Ureter (tissue), 1 donor: ENCODE results near the gene CACNA1E. TPM values are rescaled to one million over a fixed set of nuclear protein-coding genes. Genes with fewer than 3 reads are reported as not detected.
"Not testable (repeated sequence)": the region's sequence is repeated elsewhere in the genome, so short reads cannot be mapped to it uniquely, and the experiment has no call there.

Experiments used
- DNase-seq: peaks from one replicate; pipeline ENCODE4 v3.0.0-alpha.2; 2020; ENCODE audit warnings: low spot score
- total RNA-seq: library from RNA; stranded (reverse); gene quantifications from one replicate; pipeline ENCODE4 v1.2.4, GENCODE V29; 2023
- donor health status: DM: yes; HTN: yes; CAD: no.

The CACNA1E gene
- total RNA-seq, 1 donor from 2014 or later: not detected

- DNase-seq: no peak
Measured at GRCh38 chr1:181516706-181517105, 33.4 kb downstream of the CACNA1E start.

GRCh38 chr1:181517181-181517875 is 34.0 kb downstream of the CACNA1E start:
- no peak for DNase-seq

GRCh38 chr1:181518152-181518551 is 34.8 kb downstream of the CACNA1E start:
- no peak for DNase-seq

GRCh38 chr1:181522864-181523263 is 39.5 kb downstream of the CACNA1E start:
- no peak for DNase-seq

- no peak for DNase-seq
Measured at GRCh38 chr1:181525104-181525721, 41.9 kb downstream of the CACNA1E start.

GRCh38 chr1:181528241-181528640 is 44.9 kb downstream of the CACNA1E start:
- DNase-seq: not testable (repeated sequence)

- DNase-seq: no peak
Measured at GRCh38 chr1:181531441-181531840, 48.1 kb downstream of the CACNA1E start.

GRCh38 chr1:181531951-181532600 is 48.8 kb downstream of the CACNA1E start:
- no peak for DNase-seq

GRCh38 chr1:181538836-181539235 is 55.5 kb downstream of the CACNA1E start:
- no peak for DNase-seq

- DNase-seq: no peak
Measured at GRCh38 chr1:181541458-181541857, 58.1 kb downstream of the CACNA1E start.

GRCh38 chr1:181541947-181542346 is 58.6 kb downstream of the CACNA1E start:
- DNase-seq: no peak

GRCh38 chr1:181542406-181542805 is 59.1 kb downstream of the CACNA1E start:
- not testable (repeated sequence) for DNase-seq

- DNase-seq: no peak
Measured at GRCh38 chr1:181545395-181545794, 62.1 kb downstream of the CACNA1E start.

- no peak for DNase-seq
Measured at GRCh38 chr1:181548497-181548896, 65.2 kb downstream of the CACNA1E start.

- no peak for DNase-seq
Measured at GRCh38 chr1:181551249-181551648, 67.9 kb downstream of the CACNA1E start.

GRCh38 chr1:181551754-181552153 is 68.4 kb downstream of the CACNA1E start:
- no peak for DNase-seq

- no peak for DNase-seq
Measured at GRCh38 chr1:181554465-181554864, 71.1 kb downstream of the CACNA1E start.

- no peak for DNase-seq
Measured at GRCh38 chr1:181556631-181557030, 73.3 kb downstream of the CACNA1E start.

- no peak for DNase-seq
Measured at GRCh38 chr1:181557313-181557712, 74.0 kb downstream of the CACNA1E start.

- no peak for DNase-seq
Measured at GRCh38 chr1:181558416-181558815, 75.1 kb downstream of the CACNA1E start.

GRCh38 chr1:181559142-181559541 is 75.8 kb downstream of the CACNA1E start:
- no peak for DNase-seq

GRCh38 chr1:181562395-181562794 is 79.1 kb downstream of the CACNA1E start:
- no peak for DNase-seq

- no peak for DNase-seq
Measured at GRCh38 chr1:181568736-181569135, 85.4 kb downstream of the CACNA1E start.
